ENCODE data around the gene LCN2.

Gene LCN2

DNA sequence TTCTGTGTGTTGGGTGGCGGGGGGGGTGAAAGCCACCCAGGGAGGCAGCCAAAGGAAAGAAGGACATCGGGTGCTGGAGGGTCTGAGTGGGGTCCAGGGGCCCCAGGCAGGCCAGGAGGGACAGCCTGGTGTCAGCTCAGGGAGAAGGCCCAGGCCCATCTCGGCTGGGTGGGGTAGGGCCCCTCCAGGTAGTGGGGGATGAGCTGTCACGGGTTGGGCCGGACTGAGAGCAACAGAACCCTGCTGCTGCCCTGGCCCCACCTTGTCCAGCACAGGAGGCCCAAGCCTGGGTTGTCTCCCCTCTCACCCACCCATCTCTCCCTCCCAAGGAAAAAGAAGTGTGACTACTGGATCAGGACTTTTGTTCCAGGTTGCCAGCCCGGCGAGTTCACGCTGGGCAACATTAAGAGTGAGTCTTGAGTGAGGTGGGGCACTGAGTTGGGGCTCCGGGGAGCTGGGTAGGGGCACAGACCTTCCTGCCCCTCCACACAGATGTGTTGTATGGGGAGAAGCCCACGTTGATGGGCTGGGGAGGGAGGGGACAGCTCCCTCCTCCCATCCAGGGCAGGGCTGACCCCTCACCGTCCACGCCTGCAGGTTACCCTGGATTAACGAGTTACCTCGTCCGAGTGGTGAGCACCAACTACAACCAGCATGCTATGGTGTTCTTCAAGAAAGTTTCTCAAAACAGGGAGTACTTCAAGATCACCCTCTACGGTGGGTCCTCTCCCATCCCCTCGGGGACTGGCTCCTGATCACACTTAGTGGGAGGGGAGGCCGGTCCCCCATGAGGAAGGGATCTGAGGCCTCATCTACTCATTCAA lies 2.3 kb downstream of the LCN2 start:
- DNase-seq = no peak

DNA sequence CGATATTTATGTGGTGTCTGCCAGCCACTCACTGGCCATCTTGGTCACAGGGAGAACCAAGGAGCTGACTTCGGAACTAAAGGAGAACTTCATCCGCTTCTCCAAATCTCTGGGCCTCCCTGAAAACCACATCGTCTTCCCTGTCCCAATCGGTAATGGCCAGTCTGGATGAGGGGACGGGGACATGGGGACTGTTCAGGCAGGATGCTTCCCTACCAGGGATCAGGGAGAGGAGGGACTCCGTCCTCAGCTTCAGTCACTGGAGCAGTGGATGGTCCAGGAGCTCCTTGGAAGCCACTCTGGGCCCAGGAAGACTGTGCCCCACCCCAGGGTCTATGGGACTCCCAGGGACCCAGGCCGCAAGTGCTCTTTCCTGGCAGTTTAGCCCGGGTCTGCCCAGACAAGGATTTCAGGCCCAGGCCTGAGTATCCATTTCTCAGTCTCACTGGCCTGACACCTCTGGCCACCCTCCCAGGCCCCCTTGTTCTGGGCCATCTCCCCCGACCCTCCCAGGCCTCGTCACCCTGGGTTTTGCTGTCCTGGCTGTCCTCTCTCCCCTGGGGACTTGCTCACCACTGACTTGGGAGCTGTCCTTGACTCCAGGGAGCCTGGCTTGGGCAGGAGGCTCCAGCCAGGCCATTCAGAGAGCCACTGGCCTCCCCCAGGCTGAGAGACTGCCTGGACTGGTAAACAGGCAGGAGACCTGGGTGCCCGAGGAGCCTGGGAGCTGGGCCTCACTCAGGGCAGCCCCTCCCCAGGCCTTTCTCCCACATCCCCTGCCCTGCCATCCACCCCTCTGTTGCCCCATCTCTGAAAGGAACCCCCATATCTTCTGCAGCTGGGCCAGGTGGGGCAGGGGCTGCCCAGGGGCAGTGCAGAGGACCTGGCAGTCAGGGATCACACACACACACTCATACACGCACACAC lies 3.1 kb downstream of the LCN2 start:
- no peak for DNase-seq

DNA sequence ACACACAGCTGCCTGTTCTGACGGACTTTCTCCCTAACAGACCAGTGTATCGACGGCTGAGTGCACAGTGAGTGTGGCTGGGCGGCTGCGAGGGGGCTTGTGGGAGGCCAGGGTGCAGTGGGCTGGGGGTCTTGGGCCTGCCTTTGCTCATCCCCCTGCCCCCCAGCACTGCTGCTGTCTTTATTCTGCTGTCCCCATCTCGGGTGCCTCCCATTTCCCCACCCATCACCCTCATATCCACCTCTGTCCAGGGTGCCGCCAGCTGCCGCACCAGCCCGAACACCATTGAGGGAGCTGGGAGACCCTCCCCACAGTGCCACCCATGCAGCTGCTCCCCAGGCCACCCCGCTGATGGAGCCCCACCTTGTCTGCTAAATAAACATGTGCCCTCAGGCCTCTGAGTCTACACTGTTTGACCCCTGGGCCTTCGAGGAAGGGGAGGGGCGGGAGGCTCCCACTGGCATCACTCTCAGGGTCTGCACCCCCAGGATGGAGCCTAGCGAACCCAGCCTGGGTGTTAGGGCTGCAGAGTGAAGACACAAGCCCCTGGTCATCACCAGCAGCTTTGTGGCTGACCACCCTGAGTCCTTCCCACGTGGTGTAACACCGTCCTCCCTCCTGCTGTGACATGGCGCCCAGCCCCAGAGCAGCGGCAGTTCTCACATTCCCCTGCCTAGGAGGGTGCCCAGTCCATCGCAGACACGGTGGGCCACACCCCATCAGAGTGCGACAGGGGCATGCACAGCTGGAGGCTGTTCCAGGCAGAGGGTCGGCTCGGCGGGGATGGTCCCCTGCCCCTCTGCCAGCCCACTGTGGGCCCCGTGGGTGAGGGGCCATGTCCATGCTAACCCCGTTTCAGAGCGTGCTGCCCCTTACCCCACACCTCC lies 4.0 kb downstream of the LCN2 start:
- no peak for DNase-seq

DNA sequence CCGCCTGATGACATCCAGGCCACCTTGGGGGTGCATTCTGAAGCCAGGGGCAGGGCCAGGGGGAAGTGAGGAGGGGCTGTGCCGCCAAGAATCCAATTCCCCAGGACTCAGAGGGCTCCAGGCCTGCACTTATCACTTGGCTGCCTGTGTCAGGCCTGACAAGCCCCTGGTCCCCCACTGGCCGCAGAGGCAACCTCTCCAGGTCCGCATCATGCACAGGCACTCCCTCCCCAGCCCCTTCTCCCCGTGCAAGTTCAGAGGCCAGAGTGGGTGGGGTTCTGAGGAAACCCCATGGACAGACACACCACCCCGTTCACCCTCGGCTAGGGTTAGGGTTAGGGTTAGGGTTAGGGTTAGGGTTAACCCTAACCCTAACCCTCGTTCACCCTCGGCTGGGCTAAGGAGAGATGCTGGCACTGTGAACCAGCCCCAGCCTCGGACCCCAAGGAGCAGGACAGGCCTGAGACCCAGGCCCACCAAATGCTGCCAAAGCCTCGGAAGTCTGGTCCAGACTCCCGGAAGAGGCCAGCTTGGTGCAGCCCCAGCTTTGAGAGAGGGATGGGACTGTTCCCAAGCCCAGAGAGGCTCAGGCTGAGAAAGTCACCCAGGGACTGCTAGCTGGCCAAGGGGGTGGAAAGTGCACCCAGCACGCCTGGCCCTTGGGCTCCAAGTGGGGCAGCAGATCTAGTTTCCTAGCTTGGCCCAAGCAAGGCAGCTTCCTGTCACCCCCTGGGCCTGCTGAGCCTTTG lies 4.9 kb downstream of the LCN2 start:
- DNase-seq = no peak

DNA sequence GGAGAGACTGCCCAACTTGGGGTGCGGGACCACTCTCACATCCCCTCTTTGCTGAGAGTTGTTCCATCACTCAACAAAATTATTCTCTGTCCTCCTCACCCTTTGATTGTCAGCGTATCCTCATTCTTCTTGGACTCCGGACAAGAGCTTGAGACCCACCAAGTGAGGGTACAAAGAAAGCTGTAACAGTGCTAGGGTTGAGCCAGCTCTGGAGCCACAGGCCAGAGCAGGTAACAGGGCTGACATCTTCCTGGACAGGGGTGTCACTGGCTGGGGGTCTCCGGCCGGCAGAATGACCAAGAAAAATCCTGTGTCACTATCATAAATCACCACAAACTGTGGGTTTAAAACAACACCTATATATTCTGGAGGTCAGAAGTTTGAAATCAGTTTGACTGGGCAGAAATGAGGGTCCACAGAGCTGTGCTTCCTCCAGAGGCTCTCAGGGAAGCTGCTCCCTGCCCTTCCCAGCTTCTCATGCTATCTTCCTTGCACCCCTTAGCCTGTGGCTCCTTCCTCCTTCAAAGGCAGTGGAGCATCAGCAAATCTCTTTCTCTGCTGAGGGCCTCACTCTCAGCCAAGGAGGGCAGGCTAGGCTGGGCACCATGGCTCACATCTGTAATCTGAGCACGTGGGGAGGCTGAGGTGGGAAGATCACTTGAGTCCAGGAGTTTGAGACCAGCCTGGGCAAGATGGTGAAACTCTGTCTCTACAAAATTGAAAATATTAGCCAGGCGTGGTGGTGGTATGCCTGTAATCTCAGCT lies 6.7 kb downstream of the LCN2 start:
- no peak for DNase-seq

DNA sequence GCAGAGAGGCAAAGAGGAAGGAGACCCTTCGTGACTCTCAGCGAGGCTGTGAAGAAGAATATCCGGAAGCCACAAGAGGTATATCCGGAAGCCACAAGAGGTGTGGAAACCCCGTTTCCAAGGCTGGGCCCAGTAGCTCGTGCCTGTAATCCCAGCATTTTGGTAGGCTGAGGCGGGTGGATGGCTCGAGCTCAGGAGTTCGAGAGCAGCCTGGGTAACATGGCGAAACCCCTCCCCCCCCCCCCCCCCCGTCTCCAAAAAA lies 10.2 kb downstream of the LCN2 start:
- DNase-seq = no peak

DNA sequence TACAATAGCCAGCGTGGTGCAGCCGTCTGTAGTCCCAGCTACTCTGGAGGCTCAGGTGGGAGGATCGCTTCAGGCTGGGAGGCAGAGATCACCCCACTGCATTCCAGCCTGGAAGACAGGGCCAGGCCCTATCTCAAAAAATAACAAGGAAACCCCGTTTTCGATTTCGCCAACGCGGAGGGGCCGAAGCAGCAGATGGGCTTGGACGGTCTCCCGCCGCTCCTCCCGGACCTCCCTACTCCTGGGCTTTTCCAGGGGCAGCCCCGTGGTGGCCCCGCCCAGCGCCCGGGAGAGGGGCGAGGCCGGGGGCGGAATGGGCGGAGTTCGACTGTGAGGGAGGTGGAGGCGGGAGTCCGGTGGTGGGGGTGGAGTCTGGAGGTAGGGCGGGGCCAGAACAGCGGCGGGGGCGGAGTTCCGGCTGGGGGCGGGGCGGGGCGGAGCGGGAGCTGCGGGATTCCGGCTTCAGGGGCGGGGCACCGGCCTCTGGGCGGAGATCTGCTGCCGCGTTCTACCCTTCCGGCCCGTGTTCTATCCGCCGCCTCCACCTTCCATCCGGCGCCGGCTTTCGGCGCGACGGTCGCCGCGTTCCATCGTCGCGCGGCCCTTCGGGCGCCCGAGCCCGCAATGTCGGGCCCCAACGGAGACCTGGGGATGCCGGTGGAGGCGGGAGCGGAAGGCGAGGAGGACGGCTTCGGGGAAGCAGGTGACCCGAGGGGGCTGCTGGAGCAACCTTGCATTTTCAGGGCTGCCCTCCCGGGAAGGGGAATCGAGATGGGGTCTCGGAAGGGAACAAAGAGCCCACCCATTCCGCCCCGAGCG lies 10.7 kb downstream of the LCN2 start, which contains the start of gene BBLN:
TSS of gene BBLN (plus strand) at position 482 of the 819 bp plus-strand sequence. CDS start at position 625, 143 bp downstream.
- peak; percentile 87 for DNase-seq

DNA sequence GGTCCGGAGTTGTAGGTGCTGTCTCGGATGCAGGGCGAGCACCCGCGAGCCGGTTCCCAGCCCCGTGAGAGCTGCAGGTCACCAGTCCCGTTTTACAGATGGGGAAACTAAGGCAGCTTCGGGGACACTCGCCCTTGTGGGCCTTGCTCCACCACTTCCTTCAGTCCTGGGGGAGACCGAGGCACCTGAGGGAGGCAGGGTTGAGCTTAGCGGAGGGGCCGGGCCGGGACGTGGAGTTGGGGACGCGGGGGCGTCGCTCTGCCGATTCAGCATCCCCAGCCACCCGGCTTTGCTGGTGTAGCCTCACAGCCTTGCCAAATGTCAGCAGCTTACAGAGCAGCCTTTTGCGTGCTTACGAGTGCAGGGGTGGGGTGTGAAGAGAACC lies 11.3 kb downstream of the LCN2 start:
- no peak for DNase-seq

DNA sequence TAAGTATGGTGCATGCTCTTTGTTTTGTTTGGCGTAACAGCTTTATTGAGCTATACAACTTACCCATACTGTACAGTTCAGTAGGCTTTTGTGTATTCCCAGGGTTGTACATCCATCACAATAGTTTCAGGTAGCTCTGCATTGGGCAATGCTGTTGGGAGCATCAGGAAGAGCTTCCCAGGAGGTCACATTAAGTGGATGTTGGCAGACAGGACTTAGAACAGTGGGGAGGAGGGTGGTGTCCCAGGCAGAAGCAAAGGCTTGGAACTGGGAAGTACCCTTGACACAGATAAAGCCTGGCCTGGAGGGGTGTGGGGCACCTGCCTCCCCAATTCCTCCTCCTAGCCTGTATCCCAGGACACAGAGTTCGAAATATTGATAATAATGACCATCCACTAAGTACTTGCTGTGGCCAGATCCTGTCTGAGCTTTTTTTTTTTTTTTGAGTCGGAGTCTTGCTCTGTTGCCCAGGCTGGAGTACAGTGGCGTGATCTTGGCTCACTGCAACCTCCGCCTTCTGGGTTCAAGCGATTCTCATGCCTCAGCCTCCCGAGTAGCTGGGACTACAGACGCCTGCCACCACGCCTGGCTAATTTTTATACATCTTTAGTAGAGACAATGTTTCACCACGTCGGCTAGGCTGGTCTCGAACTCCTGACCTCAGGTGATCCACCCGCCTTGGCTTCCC lies 12.1 kb downstream of the LCN2 start:
- DNase-seq = no peak

DNA sequence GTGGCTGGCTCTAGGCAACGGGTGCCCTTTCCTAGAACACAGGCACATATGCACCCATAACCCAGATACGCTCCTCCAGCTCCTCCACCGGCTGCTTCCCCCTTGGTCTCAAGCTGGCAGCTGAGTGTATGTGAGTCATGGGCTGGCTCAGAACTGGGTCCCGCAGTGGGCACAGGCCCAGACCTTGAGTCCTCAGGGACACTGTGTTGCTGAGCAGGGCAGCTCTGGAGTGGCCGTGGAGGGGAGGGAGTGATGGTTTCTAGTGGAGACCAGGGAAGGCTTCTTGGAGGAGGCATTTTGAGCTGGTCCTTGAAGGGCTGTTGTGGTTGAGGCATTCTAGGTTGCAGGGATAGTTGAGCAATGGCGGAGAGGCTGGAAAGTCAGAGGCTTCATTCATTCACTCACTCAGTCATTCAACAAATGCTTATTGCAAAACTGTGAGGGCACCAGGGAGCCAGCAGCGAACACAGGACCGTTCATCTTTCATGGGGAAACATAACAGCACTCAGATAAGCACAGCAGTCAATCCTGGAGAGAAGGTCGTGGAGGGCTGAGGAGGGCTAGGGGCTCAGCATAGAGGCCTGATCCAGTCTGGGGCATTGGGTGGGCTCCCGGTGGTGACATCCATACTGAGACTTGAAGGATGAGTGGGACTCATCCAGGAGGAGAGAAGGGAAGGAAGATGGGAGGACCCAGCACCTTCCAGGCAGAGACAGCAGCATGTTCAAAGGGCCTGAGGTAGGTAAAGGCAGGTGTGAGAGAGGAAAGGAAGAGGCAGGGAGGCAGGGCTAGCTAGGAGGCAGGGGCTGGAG lies 13.2 kb downstream of the LCN2 start:
- no peak for DNase-seq

DNA sequence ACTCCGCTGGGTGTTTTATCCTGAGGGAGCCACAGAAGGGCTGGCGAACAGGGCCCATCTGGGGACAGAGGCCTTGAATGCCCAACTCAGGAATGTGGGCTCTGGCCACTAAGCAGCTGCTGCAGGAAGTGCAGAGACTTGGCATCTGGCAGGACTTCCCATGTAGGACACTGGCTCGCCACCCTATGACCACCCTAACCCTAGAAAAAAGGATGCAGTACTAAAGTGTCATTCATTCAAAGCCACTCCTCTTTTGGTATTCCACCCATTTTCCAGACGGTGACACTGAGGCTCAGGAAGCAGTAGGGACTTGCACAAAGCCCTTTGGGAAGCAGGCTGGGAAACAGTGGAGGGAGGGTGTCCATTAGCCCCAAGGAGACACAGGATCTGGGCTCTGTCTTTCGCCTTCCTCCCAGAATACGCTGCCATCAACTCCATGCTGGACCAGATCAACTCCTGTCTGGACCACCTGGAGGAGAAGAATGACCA lies 13.8 kb downstream of the LCN2 start:
- DNase-seq = no peak

DNA sequence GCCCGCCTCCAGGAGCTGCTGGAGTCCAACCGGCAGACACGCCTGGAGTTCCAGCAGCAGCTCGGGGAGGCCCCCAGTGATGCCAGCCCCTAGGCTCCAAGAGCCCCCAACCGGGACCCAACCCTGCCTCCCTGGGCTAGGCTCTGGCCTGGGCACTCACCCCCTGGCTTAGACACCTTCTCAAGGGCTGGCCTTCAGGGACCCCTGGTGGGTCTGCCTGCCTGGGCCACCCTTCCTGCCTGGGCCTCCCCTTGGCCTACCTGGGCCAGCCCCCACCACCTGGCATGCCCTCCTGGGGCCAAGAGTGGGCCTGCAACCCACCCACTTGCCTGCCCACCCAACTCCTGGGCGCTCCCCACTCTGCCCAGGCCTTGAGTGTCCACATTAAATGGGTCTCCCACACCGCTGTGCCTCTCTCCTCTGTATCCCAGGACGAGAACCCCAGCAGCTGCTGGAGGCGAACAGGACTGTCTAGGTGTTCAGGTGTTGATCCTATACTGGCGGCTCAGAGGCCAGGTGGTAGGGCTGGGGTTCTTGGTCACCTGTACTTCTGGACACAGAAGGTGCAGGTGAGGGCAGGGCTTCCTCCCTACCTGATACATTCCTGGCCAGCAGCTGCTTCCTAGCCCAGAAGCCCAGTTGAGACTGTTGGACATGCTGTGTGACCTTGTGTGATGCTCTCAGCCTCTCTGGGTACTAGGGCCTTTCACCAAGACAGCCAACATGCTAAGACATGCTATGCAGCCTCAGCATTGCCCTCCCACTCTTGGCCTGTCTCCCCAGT lies 14.5 kb downstream of the LCN2 start:
- DNase-seq = no peak

DNA sequence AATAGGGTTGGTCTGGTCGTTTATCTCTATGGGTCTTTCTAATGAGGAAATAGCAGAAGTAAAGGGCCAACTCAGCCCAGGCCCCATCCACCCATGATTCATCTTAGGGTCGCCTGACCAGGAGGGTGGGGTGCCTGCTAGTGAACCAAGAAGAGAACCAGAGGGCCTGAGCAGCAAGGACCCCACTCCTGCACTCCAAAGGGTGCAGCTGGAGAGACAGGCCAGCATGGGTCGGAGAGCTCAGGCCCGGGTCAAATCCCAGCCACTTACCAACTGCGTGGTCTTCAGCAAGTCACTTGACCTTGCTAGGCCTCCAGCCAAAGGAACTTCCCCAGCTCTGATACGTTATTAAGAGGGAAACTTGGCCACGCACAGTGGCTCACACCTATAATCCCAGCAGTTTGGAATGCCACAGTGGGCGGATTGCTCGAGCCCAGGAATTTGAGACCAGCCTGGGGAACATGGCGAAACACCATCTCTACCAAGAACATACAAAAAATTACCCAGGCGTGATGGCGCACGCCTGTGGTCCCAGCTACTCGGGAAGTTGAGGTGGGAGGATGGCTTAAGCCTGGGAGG lies 15.1 kb downstream of the LCN2 start:
- no peak for DNase-seq

DNA sequence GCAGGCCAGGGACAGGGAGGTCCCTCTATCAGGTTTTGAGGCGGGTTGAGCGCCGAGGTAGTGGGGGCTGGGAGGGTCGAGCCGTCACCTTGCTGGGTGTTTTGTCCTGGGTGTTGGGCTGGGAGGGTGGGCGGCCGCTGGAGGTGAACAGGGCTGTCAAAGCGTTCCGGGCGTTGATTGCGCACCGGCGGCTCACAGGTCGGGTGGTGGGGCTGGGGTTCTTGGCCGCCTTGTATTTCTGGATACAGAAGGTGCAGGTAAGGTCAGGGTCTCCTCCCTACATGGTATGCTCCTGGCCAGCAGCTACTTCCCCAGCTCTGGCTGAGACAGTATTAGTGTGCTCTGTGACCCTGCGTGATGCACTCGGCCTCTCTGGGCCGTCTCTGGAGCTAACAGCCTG lies 16.9 kb downstream of the LCN2 start:
- no peak for DNase-seq

DNA sequence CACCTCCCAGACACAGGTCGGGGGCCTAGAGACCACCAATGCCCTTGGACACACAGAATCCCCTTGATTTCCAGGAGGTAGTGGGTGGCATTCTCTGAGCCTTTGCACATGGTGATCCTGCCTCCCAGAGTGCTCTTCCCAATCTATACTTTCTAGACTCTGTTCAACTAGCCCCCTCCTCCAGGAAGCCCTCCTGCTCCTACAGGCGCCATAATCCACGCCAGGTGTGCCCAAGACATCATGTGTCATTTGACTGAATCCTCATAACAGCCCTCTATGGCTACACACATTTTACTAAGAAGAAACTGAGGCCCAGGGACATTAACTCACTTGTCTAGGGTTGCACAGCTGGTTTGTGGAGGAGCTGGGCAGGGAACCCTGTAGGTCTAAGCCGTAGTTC lies 18.0 kb downstream of the LCN2 start:
- no peak for DNase-seq

DNA sequence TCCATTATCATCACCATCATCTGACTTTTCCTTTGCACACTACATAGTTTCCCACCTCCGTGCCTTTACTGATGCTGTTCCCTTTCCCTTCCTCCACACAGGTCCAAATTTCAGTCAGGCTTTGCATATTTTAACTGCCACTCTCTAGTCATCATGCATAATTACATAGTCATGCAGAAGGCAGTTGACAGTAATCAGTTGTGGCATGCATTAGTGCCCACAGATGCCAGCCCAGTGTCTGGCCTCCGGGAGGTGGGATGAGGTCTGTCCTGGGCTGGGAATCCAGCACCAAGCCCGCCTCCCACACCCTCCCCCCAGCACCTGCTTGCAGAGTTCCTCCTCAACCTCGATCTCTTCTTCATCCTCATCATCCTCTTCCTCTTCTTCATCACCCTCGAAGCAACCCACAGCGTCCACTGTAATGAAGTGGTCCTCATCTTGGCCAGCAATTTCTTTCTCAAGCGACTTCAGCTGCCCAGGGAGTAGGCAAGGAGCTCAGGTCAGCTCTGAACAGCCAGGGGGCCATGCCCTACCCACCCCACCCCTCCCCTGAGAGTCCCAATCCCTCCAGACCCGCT lies 19.6 kb downstream of the LCN2 start:
- no peak for DNase-seq

DNA sequence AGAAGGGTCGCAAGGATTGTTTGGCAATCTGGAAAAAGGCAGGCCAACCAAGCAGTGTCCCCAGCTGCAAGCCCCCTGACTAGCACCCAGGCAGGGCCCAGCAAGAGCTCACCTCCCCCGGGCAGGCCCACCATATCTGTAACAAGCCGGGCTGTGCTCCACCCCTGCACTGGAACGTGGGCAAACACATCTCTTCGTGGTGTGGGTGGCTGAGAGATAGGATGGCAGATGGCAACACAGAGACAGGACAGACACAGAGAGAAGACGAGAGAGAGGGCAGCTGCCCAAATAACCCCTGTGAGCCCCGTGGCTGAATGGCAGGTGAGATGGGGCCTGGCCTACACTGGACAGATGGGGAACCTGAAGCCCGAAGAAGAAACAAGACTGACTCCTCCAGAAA lies 20.2 kb downstream of the LCN2 start:
- DNase-seq = no peak

All from HCEC 1CT (cell line).